Transverse colon (tissue), 4 donors: ENCODE data around the gene CHMP4A. TPM values are rescaled to one million over a fixed set of nuclear protein-coding genes. Genes with fewer than 3 reads are reported as not detected.
A peak's percentile ranks its signal among the peaks of the same experiment; 100 is the strongest.

Experiments
- DNase-seq: peaks from one replicate; pipeline ENCODE4 v3.0.0-alpha.2; 2019
- H3K27ac ChIP-seq, 4 donors: fragments of 200-600 bp; sonication (generic); 2 replicates each; pipeline ENCODE4 v1.5.1; 2016 to 2018; ENCODE audit warnings: inconsistent platforms in 4 of 4
- H3K27me3 ChIP-seq: fragments of 200-600 bp; sonication (generic); 2 replicates; pipeline ENCODE4 v1.5.1; 2017; ENCODE audit warnings: inconsistent platforms
- H3K36me3 ChIP-seq, 4 donors: fragments of 200-600 bp; sonication (generic); 2 replicates each; pipeline ENCODE4 v1.5.1; 2017 to 2019; ENCODE audit warnings: inconsistent platforms in 4 of 4
- H3K4me1 ChIP-seq, 4 donors: fragments of 200-600 bp; sonication (generic); 2 replicates each; pipeline ENCODE4 v1.5.1; 2017 to 2020; ENCODE audit warnings: inconsistent platforms in 4 of 4
- H3K4me3 ChIP-seq, 4 donors: fragments of 200-600 bp; sonication (generic); 1 replicate in 1 of 4; 2 replicates in 3 of 4; pipeline versions ENCODE4 v1.5.1 to v1.6.1; 2017 to 2019; ENCODE audit warnings: inconsistent platforms in 4 of 4
- H3K9me3 ChIP-seq, 2 donors: fragments of 200-600 bp; sonication (generic); 2 replicates each; pipeline ENCODE4 v1.5.1; 2017 to 2019; ENCODE audit warnings: inconsistent platforms in 2 of 2
- EP300 ChIP-seq: sonication (generic); formaldehyde crosslinking; IDR thresholded peaks from one replicate; pipeline ENCODE4 v1.6.1; 2017; ENCODE audit warnings: antibody characterized with exemption, low read depth
- POLR2A ChIP-seq: fragments of 450-650 bp; IDR thresholded peaks from one replicate; pipeline ENCODE4 v1.6.1; 2016; ENCODE audit warnings: antibody characterized with exemption, mild to moderate bottlenecking, moderate library complexity
- POLR2AphosphoS5 ChIP-seq, 3 donors: sonication (generic); formaldehyde crosslinking; IDR thresholded peaks; one replicate each; pipeline ENCODE4 v1.6.1; 2016; ENCODE audit warnings: antibody characterized with exemption in 3 of 3
- WGBS, 2 donors: methylation state at CpG; one replicate each; pipeline ENCODE4 v1.1.5; 2018; ENCODE audit warnings: low coverage in 1 of 2; 5-methylcytosine and 5-hydroxymethylcytosine counted together
- in situ Hi-C, 4 donors: fragments of 200-750 bp; cut with MboI; loops; one replicate each; pipeline versions ENCODE4 v1.15.0 to v1.15.1; 2017; ENCODE audit warnings: low sequenced_read_pairs in 3 of 4, low pct_ligation_motif_present in 1 of 4, low pct_unique_long_range_greater_than_20kb in 1 of 4
- intact Hi-C: fragments of 100-400 bp; cut with DNase I; formaldehyde crosslinking; loops from one replicate; pipeline ENCODE4 v1.15.1; 2023; ENCODE audit warnings: low total_unique reads
- total RNA-seq, 4 donors: library from RNA; depleted of rRNA; stranded (reverse); fragments of >200 nt; gene quantifications; one replicate each; pipeline ENCODE4 v1.1.0, GENCODE V29; 2016
- TF ChIP-seq, protein P1 (sequence below), 5 experiments: fragments of 200-600 bp in 3 of 5; fragments of 450-650 bp in 2 of 5; sonication (generic) in 3 of 5; IDR thresholded peaks; 1 replicate in 2 of 5; 2 replicates in 3 of 5; pipeline ENCODE4 v1.5.1; 2016 to 2017; ENCODE audit warnings: antibody characterized with exemption in 5 of 5, inconsistent platforms in 3 of 5, mild to moderate bottlenecking in 2 of 5, moderate library complexity in 1 of 5

The CHMP4A gene
- total RNA-seq, 4 donors from 2014 or later, result 7.0 to 81.3 (median 59.0) TPM

DNA sequence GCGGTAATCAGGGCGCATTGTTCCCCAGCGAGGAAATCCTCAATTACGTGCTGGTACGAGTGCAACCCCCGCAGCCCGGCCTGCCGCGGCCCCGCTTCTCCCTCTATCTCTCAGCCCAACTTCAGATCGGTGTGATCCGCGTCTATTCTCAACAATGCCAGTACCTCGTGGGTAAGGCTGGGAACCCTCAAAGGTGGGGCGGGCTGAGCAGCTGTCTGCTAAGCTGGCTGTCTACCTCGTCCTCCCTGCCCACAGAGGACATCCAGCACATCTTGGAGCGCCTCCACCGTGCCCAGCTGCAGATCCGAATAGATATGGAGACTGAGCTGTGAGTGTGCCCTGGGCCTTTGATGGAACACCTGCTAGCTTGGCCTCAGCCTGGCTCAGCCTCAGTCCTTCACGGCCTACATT is 40.4 kb downstream of the CHMP4A start:
- Histone ChIP-seq H3K9me3 (no peaks in the 10 kb centered on the region), H3K27me3 (no peaks in the 10 kb centered on the region), H3K4me3 (no peak overlapping the region), H3K27ac (peak overlapping the region in 1 of 4 donors; percentile 70), H3K36me3 (peaks cover 0 to 13% (median 3%) of the 10 kb centered on the region in 4 donors), H3K4me1 (peaks cover 0 to 7% (median 4%) of the 10 kb centered on the region in 4 donors)
- no peak for DNase-seq
- intact Hi-C loops (no loop called here), in situ Hi-C loops (no loop called here)
- WGBS, 2 donors, result 92 to 95% methylated on average over 14 to 20 of the region's 20 CpGs
- no peak for TF ChIP-seq POLR2A
- TF ChIP-seq, protein P1, sequence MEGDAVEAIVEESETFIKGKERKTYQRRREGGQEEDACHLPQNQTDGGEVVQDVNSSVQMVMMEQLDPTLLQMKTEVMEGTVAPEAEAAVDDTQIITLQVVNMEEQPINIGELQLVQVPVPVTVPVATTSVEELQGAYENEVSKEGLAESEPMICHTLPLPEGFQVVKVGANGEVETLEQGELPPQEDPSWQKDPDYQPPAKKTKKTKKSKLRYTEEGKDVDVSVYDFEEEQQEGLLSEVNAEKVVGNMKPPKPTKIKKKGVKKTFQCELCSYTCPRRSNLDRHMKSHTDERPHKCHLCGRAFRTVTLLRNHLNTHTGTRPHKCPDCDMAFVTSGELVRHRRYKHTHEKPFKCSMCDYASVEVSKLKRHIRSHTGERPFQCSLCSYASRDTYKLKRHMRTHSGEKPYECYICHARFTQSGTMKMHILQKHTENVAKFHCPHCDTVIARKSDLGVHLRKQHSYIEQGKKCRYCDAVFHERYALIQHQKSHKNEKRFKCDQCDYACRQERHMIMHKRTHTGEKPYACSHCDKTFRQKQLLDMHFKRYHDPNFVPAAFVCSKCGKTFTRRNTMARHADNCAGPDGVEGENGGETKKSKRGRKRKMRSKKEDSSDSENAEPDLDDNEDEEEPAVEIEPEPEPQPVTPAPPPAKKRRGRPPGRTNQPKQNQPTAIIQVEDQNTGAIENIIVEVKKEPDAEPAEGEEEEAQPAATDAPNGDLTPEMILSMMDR (IDR thresholded peaks at IDR 0.05), result no peak
- TF ChIP-seq EP300, result no peak
- TF ChIP-seq POLR2AphosphoS5 (IDR thresholded peaks at IDR 0.05), result no peak

DNA sequence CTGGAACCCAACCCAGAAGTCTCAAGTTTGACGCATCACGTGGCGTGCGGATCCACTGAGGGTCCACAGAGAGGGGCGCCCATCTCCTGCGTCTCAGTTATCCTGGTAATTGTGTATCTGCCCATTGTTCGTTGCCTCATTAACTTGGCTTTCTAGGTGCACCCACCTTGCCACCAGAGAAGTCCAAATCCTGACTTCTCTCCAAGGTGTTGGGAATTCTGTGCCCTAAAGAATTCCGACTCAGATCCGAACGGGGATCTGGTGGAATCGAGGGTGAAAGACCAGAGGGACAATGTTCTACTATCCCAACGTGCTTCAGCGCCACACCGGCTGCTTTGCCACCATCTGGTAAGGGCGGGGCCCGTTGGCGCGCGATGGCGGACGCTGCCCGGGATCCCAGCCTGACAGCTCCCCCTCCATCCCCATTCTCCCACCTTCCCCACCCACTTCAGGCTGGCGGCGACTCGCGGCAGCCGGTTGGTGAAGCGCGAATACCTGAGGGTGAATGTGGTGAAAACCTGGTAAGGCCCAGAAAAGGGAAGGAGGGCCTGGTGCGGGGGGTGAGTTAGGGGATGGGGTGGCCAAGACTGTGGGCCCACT is 40.9 kb downstream of the CHMP4A start:
- intact Hi-C loops, result no loop called here
- H3K36me3 ChIP-seq, result peaks cover 0 to 16% (median 3%) of the 10 kb centered on the region in 4 donors
- H3K27ac ChIP-seq, result peak overlapping the region in 3 of 4 donors; percentile 30 to 70 (median 57)
- TF ChIP-seq POLR2A (no peak), POLR2AphosphoS5 (IDR thresholded peaks at IDR 0.05) (no peak), EP300 (no peak)
- TF ChIP-seq, protein P1 (IDR thresholded peaks at IDR 0.05), result no peak
- H3K9me3 ChIP-seq, result no peaks in the 10 kb centered on the region
- peaks cover 0 to 7% (median 4%) of the 10 kb centered on the region in 4 donors for H3K4me1 ChIP-seq
- WGBS, 2 donors, result 52% methylated on average over 30 of the region's 30 CpGs; no CpG with 5 or more reads in 1 of the 2 donors
- DNase-seq, result no peak
- H3K27me3 ChIP-seq, result no peaks in the 10 kb centered on the region
- H3K4me3 ChIP-seq, result peak overlapping the region in 2 of 4 donors; percentile 26 to 41
- in situ Hi-C loops, result no loop called here

DNA sequence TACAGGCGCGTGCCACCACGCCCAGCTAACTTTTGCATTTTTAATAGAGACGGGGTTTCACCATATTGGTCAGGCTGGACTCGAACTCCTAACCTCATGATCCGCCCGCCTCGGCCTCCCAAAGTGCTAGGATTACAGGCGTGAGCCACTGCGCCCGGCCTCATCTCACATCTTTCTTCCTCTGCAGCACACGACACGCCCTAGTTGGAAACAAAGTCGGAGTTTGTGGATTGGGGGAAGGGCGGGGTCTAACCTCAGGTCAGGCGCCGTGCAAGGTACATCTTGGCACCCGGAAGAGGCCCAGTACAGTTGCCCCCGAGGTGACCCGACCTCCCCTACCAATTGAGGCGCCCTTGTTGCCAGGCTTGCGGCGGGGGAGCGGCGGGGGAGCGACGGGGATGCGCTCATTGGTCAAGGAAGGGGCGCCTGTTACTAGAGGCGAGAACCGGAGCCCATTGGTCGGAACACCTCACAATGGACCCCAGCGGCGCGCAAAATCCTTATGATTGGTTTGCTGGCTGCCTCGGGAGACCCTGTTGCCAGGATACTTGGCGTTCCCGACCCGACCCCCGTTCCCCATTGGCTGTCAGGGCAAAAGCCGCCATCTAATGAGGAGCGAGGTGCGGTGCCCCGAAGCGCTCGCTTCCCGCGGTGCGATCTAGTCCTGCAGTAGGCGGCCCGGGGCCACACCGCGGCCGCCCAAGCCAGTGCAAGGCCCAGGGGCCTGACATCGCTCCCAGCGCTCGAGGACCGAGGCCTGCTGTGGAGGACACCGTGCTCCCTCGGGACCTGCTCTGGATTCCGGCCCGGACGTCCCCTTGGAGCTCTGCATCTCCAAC is 41.6 kb downstream of the CHMP4A start, which contains the start of gene REC8:
TSS of gene REC8 (plus strand) at position 659 of the 839 bp plus-strand sequence. CDS start 473 bp downstream, outside the sequence.
- Histone ChIP-seq H3K4me3 (peak within 1 kb of the TSS in 2 of 4 donors; percentile 26 to 41), H3K36me3 (peaks cover 0 to 19% (median under 1%) of the 10 kb centered on the region in 4 donors), H3K27me3 (no peaks in the 10 kb centered on the region), H3K9me3 (no peaks in the 10 kb centered on the region), H3K27ac (peak within 1 kb of the TSS; percentile 6 to 70 (median 44)), H3K4me1 (peaks cover 0 to 7% (median 4%) of the 10 kb centered on the region in 4 donors)
- in situ Hi-C loops (no loop called here), intact Hi-C loops (no loop called here)
- peak; percentile 74 for DNase-seq
- TF ChIP-seq EP300 (no peak), POLR2AphosphoS5 (IDR thresholded peaks at IDR 0.05) (peak in 1 of 3 donors; percentile 21), POLR2A (peak; percentile 10)
- 40 to 52% methylated on average over 3 to 58 of the region's 63 CpGs for WGBS, 2 donors

DNA sequence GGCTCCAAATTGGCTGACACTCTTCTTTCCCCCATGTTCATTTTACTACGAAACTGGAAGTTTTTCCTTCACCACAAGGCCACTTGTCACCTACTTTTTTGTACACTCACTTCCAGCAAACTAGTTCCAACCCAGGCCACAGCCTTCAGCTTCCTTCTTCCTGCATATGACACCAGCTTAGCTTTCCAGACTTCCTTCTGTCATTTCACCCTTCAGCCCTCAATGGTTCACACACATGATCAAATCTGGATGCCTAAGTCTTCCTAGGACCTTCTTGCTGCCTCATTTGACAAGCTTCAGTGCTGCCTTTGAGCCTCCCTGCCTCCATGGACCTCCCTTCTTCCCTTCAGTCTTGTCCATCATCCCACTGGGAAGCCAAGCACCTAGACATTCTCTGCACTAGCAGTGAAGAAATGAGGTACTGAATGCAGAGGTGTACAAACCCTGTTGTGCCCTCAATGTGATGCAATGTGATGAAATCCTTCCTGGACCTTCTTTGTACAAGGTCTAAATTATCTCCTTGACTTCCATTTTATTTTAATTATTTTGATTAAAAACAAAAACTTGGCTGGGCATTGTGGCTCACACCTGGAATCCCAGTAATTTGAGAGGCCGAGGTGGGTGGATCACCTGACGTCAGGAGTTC is 45.7 kb downstream of the CHMP4A start:
- no peaks in the 10 kb centered on the region for H3K27me3 ChIP-seq
- H3K4me1 ChIP-seq, result peaks cover 12 to 19% (median 13%) of the 10 kb centered on the region in 4 donors
- DNase-seq, result no peak
- 86 to 95% methylated on average over 2 to 3 of the region's 3 CpGs for WGBS, 2 donors
- intact Hi-C loops, result no loop called here
- in situ Hi-C loops, result no loop called here
- H3K4me3 ChIP-seq, result no peak overlapping the region
- no peak overlapping the region for H3K27ac ChIP-seq
- peaks cover 0 to 47% (median 15%) of the 10 kb centered on the region in 4 donors for H3K36me3 ChIP-seq
- no peaks in the 10 kb centered on the region for H3K9me3 ChIP-seq
- TF ChIP-seq POLR2A, result no peak
- TF ChIP-seq, protein P1 (IDR thresholded peaks at IDR 0.05), result no peak
- TF ChIP-seq POLR2AphosphoS5 (IDR thresholded peaks at IDR 0.05), result no peak
- TF ChIP-seq EP300, result no peak
